Measurements from ENCODE around the gene STAM. TPM values are rescaled to one million over a fixed set of nuclear protein-coding genes. Genes with fewer than 3 reads are reported as not detected.

Gene STAM
- total and polyA plus RNA-seq, 4 donors = 11.9 to 76.8 (median 20.5) TPM

DNA sequence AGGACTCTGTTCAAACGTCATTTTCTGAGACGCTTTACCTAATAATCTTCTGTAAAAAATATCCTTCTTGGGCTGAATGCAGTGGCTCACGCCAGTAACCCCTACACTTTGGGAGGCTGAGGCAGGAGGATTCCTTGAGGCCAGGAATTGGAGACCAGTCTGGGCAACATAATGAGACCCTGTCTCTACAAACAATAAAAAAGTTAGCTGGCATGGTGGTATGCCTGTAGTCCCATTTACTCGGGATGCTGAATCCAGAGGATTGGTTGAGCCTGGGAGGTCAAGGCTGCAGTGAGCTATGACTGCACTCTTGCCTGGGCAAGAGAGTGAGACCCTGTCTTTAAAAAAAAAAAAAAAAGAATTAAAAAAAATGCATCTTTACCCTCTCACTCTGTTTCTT, 5.1 kb downstream of the STAM start:
- Histone ChIP-seq H3K4me1 (ENCODE audit: control insufficient read depth in 5 of 5, insufficient read depth in 5 of 5, low read length in 5 of 5) (peaks cover 1 to 34% (median 9%) of the 10 kb centered on the region in 5 donors), H3K27me3 (ENCODE audit: control insufficient read depth in 3 of 3, insufficient read depth in 3 of 3, low read length in 2 of 3) (no peaks in the 10 kb centered on the region), H3K9me3 (ENCODE audit: control insufficient read depth in 4 of 4, insufficient read depth in 3 of 4, low read length in 3 of 4) (peaks cover 0 to 4% (median 0%) of the 10 kb centered on the region in 4 donors), H3K27ac (ENCODE audit: low read depth in 1 of 2, low read length in 1 of 2) (peak overlapping the region in 1 of 2 donors; percentile 20), H3K4me3 (no peak overlapping the region), H3K36me3 (ENCODE audit: control insufficient read depth in 4 of 4, insufficient read depth in 4 of 4, low read length in 4 of 4) (no peaks in the 10 kb centered on the region), H3K9ac (ENCODE audit: insufficient read depth in 1 of 2, low read length in 2 of 2) (no peak overlapping the region)
- 93 to 94% methylated on average over 4 of the region's 4 CpGs for WGBS, 2 donors
- DNase-seq (no peak), ATAC-seq (ENCODE audit: insufficient read depth, low FRiP score) (no peak)
- TF ChIP-seq, protein P1, sequence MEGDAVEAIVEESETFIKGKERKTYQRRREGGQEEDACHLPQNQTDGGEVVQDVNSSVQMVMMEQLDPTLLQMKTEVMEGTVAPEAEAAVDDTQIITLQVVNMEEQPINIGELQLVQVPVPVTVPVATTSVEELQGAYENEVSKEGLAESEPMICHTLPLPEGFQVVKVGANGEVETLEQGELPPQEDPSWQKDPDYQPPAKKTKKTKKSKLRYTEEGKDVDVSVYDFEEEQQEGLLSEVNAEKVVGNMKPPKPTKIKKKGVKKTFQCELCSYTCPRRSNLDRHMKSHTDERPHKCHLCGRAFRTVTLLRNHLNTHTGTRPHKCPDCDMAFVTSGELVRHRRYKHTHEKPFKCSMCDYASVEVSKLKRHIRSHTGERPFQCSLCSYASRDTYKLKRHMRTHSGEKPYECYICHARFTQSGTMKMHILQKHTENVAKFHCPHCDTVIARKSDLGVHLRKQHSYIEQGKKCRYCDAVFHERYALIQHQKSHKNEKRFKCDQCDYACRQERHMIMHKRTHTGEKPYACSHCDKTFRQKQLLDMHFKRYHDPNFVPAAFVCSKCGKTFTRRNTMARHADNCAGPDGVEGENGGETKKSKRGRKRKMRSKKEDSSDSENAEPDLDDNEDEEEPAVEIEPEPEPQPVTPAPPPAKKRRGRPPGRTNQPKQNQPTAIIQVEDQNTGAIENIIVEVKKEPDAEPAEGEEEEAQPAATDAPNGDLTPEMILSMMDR (IDR thresholded peaks at IDR 0.05; ENCODE audit: control extremely low read depth, extremely low read depth) = no peak

DNA sequence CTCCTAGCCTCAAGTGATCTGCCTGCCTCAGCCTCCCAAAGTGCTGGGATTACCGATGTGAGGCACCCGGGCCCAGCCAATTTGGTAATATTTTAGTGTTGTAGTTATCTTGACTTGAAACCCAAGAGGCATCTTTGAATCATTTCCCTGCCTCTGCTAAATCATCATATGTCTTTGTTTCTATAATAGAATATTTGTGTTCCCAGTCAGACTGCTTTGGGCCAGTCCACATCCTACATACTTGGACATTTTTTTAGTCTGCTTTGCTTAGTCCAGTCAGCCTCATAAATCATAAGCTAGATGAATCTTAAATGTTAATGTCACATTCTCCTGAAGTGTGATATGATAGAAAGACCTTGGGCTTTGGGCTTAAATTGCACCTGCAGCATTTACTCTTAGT, 5.9 kb downstream of the STAM start:
- Histone ChIP-seq H3K27ac (ENCODE audit: low read depth in 1 of 2, low read length in 1 of 2) (no peak overlapping the region), H3K9ac (ENCODE audit: insufficient read depth in 1 of 2, low read length in 2 of 2) (no peak overlapping the region), H3K4me3 (no peak overlapping the region), H3K36me3 (ENCODE audit: control insufficient read depth in 4 of 4, insufficient read depth in 4 of 4, low read length in 4 of 4) (no peaks in the 10 kb centered on the region), H3K9me3 (ENCODE audit: control insufficient read depth in 4 of 4, insufficient read depth in 3 of 4, low read length in 3 of 4) (peaks cover 0 to 4% (median 0%) of the 10 kb centered on the region in 4 donors), H3K27me3 (ENCODE audit: control insufficient read depth in 3 of 3, insufficient read depth in 3 of 3, low read length in 2 of 3) (no peaks in the 10 kb centered on the region), H3K4me1 (ENCODE audit: control insufficient read depth in 5 of 5, insufficient read depth in 5 of 5, low read length in 5 of 5) (peaks cover 1 to 34% (median 9%) of the 10 kb centered on the region in 5 donors)
- TF ChIP-seq, protein P1 (IDR thresholded peaks at IDR 0.05; ENCODE audit: control extremely low read depth, extremely low read depth) = no peak
- WGBS, 2 donors = 95 to 96% methylated on average over 2 of the region's 2 CpGs
- DNase-seq = no peak
- no peak for ATAC-seq (ENCODE audit: insufficient read depth, low FRiP score)

DNA sequence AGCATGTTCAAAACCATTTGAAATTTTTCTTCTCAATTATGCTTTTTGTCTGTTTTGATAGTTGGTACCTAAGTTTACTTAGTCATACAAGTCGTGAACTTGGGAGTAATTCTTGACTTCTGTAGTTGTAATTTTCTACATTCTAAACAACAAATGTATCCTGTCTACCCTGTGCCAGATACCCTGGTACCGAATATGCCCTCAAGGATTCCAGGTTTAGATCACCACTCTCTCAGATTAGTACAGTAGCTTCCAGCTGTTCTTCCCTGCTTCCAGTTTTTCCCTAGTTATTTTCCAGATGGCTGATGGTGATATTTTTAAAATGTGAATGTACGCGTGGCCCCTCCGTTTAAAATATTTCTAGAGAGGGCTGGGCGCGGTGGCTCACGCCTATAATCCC, 6.5 kb downstream of the STAM start:
- TF ChIP-seq, protein P1 (IDR thresholded peaks at IDR 0.05; ENCODE audit: control extremely low read depth, extremely low read depth) = no peak
- no peaks in the 10 kb centered on the region for H3K27me3 ChIP-seq (ENCODE audit: control insufficient read depth in 3 of 3, insufficient read depth in 3 of 3, low read length in 2 of 3)
- no peak overlapping the region for H3K9ac ChIP-seq (ENCODE audit: insufficient read depth in 1 of 2, low read length in 2 of 2)
- no peaks in the 10 kb centered on the region for H3K36me3 ChIP-seq (ENCODE audit: control insufficient read depth in 4 of 4, insufficient read depth in 4 of 4, low read length in 4 of 4)
- H3K4me1 ChIP-seq (ENCODE audit: control insufficient read depth in 5 of 5, insufficient read depth in 5 of 5, low read length in 5 of 5) = peaks cover 1 to 29% (median 6%) of the 10 kb centered on the region in 5 donors
- H3K4me3 ChIP-seq = no peak overlapping the region
- 86 to 91% methylated on average over 8 of the region's 8 CpGs for whole genome bisulfite sequencing, 2 donors
- peaks cover 0 to 4% (median 0%) of the 10 kb centered on the region in 4 donors for H3K9me3 ChIP-seq (ENCODE audit: control insufficient read depth in 4 of 4, insufficient read depth in 3 of 4, low read length in 3 of 4)
- ATAC-seq (ENCODE audit: insufficient read depth, low FRiP score) (no peak), DNase-seq (no peak)
- no peak overlapping the region for H3K27ac ChIP-seq (ENCODE audit: low read depth in 1 of 2, low read length in 1 of 2)

DNA sequence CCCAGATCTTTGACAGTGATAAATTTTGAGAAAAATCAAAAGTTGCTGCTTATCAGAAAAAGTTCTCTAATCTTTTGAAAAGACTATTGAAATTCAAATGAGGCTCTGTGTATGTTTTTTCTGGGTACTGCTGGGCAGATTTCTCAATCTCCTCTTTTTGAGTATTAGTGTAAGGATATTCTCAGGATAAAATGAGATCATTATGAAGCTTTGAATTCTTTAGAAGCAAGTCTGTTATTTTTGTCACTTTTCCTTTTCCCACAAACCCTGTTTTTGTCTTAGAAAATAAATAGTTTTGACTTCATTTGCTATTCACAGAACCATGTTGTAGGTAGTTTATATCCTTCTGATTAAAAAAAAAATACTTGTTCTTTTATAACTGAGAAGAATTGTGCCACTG, 7.9 kb downstream of the STAM start:
- Histone ChIP-seq H3K36me3 (ENCODE audit: control insufficient read depth in 4 of 4, insufficient read depth in 4 of 4, low read length in 4 of 4) (no peaks in the 10 kb centered on the region), H3K4me1 (ENCODE audit: control insufficient read depth in 5 of 5, insufficient read depth in 5 of 5, low read length in 5 of 5) (peaks cover 0 to 26% (median 3%) of the 10 kb centered on the region in 5 donors), H3K27ac (ENCODE audit: low read depth in 1 of 2, low read length in 1 of 2) (no peak overlapping the region), H3K4me3 (no peak overlapping the region), H3K9me3 (ENCODE audit: control insufficient read depth in 4 of 4, insufficient read depth in 3 of 4, low read length in 3 of 4) (peaks cover 0 to 4% (median 0%) of the 10 kb centered on the region in 4 donors), H3K27me3 (ENCODE audit: control insufficient read depth in 3 of 3, insufficient read depth in 3 of 3, low read length in 2 of 3) (no peaks in the 10 kb centered on the region), H3K9ac (ENCODE audit: insufficient read depth in 1 of 2, low read length in 2 of 2) (no peak overlapping the region)
- TF ChIP-seq, protein P1 (IDR thresholded peaks at IDR 0.05; ENCODE audit: control extremely low read depth, extremely low read depth) = no peak
- ATAC-seq (ENCODE audit: insufficient read depth, low FRiP score) (no peak), DNase-seq (no peak)
